GM18868 (cell line): ENCODE data around the gene SLC38A8.

ENCODE experiments used
- ATAC-seq: cut with Tn5 transposase; IDR thresholded peaks from one replicate; pipeline ENCODE4 v1.9.1; 2021; ENCODE audit warnings: mild to moderate bottlenecking, moderate library complexity; ENCODE audit not compliant: unreplicated experiment

SLC38A8 gene

DNA sequence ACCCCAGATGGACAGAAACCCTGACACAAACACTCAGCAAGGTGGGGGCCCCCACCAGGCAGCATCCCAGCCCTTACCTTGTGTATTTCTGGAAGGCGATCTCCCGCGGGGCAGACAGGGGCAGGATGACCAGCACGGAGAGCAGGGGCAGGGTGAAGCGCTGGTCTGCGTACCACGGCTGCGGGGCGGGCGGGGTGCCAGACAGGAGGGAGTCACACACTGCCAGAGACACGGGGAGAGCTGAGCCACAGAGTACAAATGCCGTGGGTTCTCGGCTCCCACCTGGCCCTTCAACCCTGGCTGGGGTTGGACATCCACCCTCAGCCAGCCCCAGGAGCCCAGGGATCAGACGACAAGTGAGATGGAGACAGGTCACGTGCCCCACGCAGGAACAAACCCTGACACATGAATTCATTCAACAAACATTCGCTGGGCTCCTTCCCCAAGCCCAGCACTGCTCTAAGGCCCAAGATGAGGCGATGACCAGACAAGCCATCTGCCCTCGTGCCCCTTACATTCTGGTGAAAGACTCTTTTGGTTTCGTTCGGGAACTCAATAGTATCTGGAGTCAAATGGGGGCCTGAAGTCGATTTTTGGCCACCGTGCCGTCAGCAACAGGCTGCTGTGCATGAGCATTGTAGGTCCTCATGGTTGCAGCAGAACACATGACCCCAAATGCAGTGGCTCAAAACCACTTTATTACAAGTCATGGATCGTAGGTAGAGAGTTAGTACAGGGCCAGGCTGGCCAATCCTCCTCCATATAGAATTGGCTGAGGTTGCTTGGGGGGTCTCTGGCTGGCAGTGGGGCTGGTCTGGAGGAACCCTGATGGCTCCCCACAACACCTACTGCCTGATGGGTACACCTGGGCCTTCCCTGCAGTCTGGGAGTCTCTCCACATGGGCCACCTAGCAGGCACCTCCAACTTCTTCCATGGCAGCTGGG lies 9.1 kb downstream of the SLC38A8 start:
- ATAC-seq, result no peak

DNA sequence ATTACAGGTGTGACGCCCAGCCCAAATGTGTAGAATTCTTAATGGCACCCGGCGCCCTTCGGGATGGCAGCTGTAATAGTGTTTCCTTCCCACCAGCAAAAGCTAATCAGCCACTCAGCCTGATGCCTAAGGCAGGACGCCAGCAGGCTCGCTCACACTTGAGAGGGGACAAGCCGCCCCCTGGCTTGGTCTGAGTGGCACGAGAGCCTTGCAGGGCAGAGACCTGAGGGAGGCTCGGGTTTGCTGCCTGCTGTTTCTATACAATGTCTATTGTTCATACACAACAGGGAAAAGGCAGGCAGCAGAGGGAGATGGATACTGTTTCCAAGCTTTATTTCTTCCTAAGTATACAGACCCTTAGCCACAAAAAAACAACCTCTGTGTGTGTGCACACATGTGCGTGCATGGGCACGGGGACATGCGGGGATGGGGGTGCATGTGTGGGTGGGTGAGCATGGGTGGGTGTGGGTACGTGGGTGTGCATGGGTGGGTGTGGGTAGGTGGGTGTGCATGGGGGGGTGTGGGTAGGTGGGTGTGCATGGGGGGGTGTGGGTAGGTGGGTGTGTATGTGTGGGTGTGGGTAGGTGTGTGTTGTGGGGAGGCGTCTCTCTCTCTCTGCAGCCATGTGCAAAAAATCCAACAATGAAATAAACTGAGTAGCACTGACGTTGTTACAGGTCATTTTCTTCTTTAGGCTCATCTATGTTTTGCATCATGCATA lies 10.0 kb downstream of the SLC38A8 start:
- no peak for ATAC-seq

DNA sequence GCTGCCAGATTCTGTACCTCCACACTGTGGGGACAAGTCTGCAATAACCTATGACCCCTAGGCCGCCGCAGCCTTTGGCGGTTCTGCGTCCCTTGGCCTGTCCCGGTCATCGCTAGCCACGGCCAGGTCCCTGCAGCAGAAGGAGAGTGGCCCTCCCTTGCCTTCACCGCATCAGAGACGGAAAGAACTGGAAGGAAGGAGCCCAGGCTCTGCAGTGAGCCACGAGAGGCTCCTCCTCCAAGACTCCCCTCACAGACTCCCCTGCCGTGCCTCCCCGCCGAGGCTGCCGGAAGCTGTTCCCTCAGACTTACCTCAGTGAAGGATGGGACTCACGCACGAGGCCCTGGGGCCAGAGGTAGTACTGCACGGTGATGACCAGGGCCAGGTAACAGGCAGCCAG lies 11.0 kb downstream of the SLC38A8 start:
- ATAC-seq, result no peak

DNA sequence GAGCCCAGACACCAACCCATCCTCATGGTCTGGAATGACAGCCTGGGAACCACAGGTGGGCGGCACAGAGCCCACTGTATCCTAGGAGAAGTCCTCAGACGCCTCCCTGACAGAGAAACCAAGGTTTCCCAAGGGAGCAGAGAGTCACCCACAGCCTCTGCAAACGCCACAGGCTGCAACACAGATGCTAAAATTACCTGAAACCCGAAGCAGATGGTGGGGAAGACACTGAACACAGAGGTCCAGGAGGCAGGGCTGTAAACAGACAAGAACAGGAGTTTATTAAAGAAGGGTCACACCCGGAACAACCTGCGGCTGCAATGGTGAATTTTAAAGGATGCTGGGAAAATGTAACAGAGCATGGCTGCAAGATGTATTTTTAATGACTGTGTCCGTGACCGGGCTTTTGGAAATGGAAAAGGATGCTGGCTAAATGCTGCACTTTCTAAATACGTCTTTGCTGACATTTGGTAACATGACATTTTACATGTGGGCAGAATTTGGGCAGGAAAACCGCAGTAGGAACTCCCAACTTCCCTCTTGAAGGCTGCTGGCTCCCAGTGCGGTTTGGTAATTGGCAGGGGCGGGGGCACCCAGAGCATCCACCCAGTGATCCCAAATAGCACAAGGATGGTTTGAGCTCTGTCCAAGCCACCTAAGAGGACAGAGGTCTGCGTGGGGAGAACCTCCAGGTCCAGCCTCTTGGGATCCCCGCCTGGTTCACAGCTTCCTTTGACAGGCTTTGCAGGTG lies 13.1 kb downstream of the SLC38A8 start:
- no peak for ATAC-seq

DNA sequence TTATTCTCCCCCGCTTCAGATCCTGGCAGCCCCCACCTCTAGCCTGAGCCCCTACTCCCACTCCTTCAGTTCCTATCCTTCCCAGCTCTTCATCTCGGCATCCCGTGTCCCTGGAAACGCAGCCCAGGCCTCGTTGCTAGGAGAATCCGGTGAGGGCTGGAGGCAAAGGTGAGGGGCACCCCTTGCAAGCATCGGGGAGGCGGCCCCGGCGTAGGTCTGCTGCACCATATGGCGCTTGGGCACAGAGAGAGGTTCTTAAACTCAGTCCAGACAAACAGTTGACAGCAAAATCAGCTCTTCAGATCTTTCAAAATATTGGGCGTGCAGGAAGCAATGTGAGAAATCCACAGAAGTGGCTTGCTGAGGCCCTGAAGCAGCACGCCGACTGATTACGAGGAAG lies 15.0 kb downstream of the SLC38A8 start:
- no peak for ATAC-seq

DNA sequence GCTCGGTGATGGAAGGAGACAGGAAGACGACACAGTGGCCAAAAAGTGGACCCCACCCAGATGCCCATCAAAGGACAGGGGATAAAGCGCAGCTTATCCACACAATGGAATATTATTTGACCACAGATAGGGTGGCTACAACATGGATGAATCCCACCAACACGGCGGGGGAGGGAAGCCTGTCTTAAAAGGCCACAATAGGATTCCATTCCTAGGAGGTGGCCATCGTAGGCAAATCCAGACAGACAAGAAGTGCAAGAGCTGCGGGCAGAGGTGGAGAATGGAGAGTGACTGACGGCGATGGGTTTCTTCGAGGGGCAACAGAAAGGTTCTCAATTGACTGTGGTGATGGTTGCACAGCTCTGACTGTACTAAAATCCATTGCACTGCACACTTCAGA lies 16.0 kb downstream of the SLC38A8 start:
- ATAC-seq, result no peak

DNA sequence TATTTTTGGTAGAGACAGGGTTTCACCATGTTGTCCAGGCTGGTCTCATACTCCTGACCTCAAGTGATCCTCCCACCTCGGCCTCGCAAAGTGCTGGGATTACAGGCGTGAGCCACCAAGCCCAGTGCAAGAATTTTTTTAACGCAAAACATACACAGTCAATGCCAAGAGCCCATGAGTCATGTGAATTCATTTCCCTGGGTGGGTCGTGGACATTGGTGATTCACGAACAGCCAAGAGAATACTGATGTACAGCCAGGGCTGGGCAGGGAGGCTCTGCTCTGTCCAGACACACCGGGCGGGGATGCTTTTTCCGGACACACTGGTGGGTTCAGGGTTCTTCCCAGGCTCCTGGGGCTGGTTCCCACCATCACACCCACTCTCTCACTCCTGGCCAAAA lies 17.7 kb downstream of the SLC38A8 start:
- ATAC-seq, result no peak

DNA sequence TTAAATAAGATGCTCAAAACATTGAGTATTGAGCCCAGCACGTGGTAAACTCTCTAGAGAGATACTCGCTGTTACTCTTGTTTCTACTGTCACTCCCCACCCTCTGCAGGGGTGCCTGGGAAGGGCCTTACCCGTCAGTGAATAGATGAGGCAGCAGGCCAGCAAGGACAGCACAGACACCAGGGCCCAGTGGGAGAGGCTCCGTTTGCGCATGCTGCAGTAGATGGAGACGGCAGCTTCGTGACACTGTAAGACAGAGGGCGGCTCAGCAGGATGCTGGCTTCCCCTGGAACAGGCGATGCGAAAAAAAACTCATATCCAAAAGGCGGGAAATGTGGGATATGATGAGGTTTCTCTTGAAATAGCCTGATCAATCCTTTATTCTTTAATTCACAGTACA lies 20.0 kb downstream of the SLC38A8 start:
- ATAC-seq, result no peak

DNA sequence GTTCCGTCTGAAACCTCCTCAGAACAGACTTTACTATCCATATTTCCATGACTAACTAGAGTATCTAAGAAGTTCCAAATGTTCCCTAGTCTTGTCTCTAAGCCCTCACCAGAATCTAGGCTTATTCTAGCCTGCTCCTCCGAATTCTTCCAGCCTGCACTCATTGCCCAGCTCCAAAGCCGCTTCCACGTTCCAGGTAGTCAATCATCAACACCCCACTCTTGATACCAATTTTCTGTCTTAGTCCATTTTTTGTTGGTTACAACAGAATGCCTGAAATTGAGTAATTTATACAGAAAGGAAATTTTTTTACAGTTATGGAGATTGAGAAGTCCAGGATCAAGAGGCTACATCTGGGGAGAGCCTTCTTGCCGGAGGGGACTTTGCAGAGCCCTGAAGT lies 21.1 kb downstream of the SLC38A8 start:
- ATAC-seq, result no peak

DNA sequence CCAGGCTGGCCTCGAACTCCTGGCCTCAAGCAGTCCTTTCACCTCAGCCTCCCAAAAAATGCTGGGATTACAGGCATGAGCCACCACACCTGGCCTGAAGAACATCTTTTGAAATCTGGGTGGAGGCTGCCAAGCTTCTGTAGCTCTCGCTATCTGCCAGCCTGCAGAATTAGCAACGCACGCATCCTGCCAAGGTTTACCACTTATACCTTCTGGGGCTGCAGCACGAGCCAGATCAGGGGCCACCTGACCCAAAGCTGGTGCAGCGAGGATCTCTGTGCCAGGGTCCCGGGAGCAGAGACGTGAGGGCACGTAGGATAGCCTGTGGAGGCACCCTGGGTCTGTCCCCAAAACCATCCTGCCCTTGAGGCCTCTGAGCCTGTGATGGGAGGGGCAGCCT lies 22.2 kb downstream of the SLC38A8 start:
- ATAC-seq, result no peak

DNA sequence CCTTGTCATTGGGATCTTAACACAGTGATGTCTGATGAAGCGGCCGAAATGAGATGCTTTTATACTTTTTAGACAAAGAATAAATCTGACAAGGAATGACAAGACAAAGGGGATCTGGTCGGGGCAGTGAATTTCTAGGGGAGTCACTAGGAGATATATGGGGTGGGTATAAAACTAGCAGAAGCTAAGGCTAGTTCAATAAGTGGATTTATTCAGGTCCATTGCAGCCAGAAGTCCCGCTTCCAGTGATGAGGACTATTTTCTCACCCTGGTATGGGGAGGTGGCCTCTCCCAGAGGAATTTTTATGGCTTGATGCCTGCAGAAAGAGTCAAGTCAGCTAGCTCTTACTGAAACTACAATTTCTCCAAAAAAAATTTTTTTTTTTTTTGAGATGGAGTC lies 23.9 kb downstream of the SLC38A8 start:
- no peak for ATAC-seq

DNA sequence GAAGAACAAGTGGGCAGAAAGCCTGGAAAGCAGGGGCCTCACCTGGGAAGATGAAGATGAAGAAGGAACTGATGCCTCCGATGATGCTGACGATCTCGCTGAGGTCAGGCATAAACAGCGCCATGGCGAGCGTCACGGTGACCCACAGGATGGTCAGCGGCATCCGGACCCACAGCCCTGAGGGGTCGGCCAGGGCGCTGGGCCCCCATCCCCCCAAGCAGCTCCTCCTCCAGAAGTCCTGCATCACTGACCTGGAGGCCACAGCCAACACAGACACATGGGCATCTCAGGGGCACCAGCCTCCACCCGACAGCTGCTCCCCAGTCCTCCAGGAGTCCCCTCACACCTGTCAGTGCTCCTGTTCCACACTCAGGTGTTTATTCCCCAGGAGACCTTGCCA lies 26.1 kb downstream of the SLC38A8 start:
- ATAC-seq, result no peak

DNA sequence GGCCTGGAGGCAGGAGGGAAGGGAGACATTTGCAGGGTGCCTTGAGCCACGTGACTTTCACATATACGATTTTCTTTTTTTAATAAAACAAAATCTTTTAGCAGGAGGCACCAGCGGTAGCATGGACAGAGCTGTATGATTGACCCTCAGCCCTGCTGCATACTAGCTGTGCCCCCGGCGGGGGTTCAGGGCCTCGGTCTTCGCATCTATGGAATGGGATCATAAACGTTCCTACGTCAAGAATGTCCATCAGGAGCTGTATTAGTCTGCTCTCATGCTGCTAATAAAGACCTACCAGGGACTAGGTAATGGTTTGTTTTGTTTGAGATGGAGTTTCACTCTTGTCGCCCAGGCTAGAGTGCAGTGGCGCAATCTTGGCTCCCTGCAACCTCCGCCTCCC lies 27.2 kb downstream of the SLC38A8 start:
- no peak for ATAC-seq

DNA sequence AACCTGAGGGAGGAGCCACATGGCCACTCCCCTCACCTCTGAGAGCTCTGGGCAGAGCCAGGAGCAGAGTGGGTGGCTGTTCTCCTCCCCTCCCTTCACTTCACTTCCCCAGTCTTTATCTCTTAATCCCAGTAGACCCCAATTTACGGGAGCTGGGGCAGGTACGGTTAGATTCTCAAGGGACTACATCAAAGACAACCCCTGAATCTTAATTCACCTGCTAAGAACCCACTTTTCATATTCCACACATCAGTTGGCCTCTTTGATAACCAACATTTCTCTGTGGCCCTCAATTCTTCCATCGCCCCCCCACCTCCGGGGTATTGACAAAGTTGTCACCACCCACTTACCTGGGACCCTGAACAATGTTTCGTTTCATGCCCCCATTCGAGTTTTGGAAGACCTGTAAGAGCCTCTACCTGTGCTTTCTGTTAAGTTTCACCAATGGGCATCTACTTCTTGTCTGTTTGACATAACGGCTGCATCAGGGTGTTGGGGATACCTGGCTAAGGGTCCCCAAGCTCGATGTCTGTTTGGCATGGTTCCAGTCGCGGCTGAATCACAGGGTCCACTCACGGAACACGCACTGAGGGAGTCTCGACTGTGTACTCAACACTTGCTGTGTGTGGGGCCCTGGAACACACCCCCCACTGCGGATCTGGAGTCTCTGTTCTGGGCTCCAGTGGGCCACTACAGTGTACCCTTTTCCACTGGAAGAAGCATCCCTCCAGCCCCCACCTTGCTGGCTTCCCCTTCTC lies 27.8 kb downstream of the SLC38A8 start:
- no peak for ATAC-seq

DNA sequence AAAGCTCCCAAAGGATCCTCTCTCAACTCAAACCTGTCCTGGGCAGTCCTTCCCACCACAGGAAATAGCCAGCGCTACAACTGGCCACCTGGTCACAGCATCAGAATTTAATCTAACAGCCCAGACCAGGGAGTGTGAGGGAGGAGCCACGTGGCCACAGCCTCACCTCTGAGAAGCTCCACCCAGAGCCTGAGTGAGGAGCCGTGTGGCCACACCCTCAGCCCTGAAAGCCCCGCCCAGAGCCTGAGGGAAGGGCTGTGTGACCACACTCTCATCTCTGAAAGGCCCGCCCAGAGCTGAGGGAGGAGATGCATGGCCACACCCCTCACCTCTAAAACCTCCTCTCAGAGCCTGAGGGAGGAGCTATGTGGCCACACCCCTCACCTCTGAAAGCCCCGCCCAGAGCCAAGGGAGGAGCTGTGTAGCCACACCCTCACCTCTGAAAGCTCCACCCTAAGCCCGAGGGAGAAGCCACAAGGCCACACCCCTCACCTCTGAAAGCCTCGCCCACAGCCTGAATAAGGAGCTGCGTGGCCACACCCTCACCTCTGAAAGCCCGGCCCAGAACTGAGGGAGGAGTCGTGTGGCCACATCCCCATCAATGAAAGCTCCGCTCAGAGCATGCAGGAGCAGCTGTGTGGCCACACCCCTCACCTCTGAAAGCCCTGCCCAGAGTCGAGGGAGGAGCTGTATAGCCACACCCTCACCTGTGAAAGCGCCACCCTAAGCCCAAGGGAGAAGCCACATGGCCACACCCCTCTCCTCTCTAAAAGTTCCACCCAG lies 28.6 kb downstream of the SLC38A8 start:
- peak; percentile 79 for ATAC-seq

DNA sequence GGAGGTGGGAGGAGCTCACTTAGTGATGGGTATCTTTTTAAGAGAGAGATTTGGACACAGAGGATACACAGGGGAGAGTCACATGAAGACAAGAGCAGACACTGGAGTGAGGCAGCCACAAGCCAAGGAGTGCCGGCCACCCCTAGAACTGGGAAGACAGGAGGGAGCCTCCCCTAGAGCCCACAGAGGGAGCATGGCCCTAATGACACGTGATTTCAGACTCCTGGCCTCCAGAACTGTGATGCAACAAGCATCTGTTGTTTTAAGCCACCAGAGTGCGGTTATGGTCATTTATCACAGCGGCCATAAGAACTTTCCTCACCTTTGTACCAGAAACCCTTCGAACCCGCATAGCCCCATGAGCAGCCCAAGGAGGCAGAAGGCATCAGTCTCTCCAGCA lies 33.3 kb downstream of the SLC38A8 start:
- ATAC-seq, result no peak

DNA sequence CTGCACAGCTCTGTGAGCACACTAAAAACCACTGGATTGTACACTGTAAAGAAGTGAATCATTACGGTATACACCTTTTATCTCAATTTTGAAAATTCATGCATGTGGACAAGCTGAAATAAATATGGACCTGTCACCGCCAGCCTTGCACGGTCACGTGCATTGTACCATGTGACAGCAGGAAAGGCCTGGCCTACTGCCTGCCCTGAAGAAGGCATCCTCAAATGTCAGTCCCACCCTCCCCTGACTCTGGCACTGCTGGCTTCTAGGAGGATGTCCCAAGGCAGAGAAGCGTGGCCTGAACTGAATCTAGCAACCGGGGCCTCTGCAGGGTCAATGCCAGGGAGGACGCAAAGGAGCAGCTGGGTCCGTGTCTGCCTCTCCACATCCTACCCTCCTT lies 34.6 kb downstream of the SLC38A8 start:
- no peak for ATAC-seq

DNA sequence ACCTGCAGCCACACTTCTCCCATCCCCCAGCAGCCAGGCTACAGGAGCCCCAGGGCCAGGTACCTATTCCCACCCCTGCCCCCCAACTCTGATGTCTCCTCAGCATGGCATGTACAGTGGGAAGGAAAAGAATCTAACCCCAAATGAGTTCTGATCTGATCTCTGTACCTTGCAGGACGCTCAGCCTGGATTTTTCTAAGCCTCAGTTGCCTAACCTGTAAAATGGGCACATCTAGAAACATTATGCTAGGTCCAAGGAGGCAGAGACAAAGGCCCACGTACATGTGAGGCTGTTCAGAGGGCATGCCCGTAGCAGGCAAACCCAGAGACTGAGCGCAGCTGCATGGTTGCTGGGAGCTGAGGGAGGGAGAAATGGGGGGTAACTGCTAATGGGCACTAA lies 35.1 kb downstream of the SLC38A8 start:
- ATAC-seq, result no peak

DNA sequence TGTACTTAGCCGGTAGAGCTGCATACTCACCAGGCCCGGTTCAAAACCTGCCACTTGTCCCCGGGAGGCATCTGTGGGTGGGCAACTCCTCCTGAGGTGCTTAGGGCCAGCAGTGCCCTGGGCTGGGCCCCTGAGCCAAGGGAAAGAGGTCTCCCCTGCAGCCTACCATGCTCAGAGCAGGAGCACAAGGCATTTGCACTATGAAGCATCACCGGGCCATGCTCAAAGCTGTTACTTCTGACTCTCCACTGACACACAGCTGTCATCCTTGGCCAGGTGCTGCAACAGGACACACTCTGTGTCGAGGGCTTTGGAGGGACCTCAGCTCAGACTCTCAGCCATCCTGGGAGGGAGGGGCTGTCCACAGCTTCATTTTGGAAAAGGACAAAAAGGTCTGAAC lies 37.2 kb downstream of the SLC38A8 start:
- no peak for ATAC-seq

DNA sequence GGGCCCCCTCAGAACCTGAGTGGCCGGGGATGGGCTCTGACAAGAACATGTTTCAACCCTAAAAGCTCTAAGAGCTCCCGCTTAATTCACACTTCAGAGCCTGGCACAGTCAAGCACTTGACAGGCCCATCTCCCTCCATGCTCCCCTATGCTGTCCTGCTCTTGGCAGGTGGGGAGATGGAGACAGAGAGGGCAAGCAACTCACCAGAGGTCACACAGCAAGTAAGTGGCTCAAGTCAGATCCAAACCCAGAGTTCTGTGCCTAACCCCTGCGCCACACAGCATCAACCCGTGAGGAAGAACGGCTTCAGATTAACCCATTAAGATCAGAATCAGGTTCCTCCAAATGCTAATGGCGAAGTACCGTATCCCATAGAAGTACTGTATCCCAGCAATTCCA lies 38.2 kb downstream of the SLC38A8 start:
- no peak for ATAC-seq
